Fibroblast of the aortic adventitia (primary cell): Measurements from ENCODE around the gene VSIG4. TPM values are rescaled to one million over a fixed set of nuclear protein-coding genes. Genes with fewer than 3 reads are reported as not detected.

Source experiments
- DNase-seq: peaks from one replicate; pipeline ENCODE4 v3.0.0-alpha.2; 2010; ENCODE audit warnings: low read depth
- H3K4me3 ChIP-seq: 2 replicates; pipeline ENCODE4 v1.5.1; 2011; ENCODE audit warnings: low read depth, mild to moderate bottlenecking, control low read depth, low read length, moderate library complexity
- CTCF ChIP-seq: IDR thresholded peaks from 2 replicates; pipeline ENCODE4 v1.5.1; 2011; ENCODE audit warnings: mild to moderate bottlenecking, low read length, control low read depth, inconsistent platforms; ENCODE audit not compliant: insufficient read depth
- total RNA-seq: library from RNA; depleted of rRNA; stranded (reverse); fragments of >200 nt; gene quantifications from 2 replicates; pipeline ENCODE4 v1.2.3, GENCODE V29; 2012; ENCODE audit warnings: low replicate concordance

VSIG4 gene
- total RNA-seq, 1 donor = not detected

GRCh38 chrX:66009231-66009845 lies 30.5 kb downstream of the VSIG4 start:
- DNase-seq = no peak
- no peak for TF ChIP-seq CTCF
- no peak overlapping the region for H3K4me3 ChIP-seq

- no peak overlapping the region for H3K4me3 ChIP-seq
- no peak for DNase-seq
- TF ChIP-seq CTCF = no peak
Observed at GRCh38 chrX:66008328-66008970, 31.4 kb downstream of the VSIG4 start.

- H3K4me3 ChIP-seq = no peak overlapping the region
- no peak for TF ChIP-seq CTCF
Observed at GRCh38 chrX:66007851-66008250, 32.0 kb downstream of the VSIG4 start.

GRCh38 chrX:66005830-66006449 lies 33.9 kb downstream of the VSIG4 start:
- DNase-seq = no peak
- no peak for TF ChIP-seq CTCF
- no peak overlapping the region for H3K4me3 ChIP-seq

More at GRCh38 chrX:66007851-66008250, 32.0 kb downstream of the VSIG4 start:
- no peak for DNase-seq

GRCh38 chrX:66004928-66005829 lies 34.7 kb downstream of the VSIG4 start:
- no peak for TF ChIP-seq CTCF
- DNase-seq = no peak
- no peak overlapping the region for H3K4me3 ChIP-seq

- no peak for DNase-seq
- H3K4me3 ChIP-seq = no peak overlapping the region
- no peak for TF ChIP-seq CTCF
Observed at GRCh38 chrX:66002824-66003680, 36.8 kb downstream of the VSIG4 start.
